Bronchial epithelial cell (primary cell): ENCODE measurements around the gene FADS6. TPM values are rescaled to one million over a fixed set of nuclear protein-coding genes. Genes with fewer than 3 reads are reported as not detected.
A peak's percentile ranks its signal among the peaks of the same experiment; 100 is the strongest.
"Not testable (repeated sequence)": the region's sequence is repeated elsewhere in the genome, so short reads cannot be mapped to it uniquely, and the experiment has no call there.

Experiments used
- DNase-seq: peaks from one replicate; pipeline ENCODE4 v3.0.0-alpha.2; 2010; ENCODE audit warnings: low read depth
- FAIRE-seq: peaks from 2 replicates; lab custom pipeline; 2011; peaks lifted over from hg19 to GRCh38; lab: Jason Lieb, UNC
- H3K27me3 ChIP-seq: 2 replicates; pipeline ENCODE4 v1.5.1; 2011; ENCODE audit warnings: low read length; ENCODE audit not compliant: control insufficient read depth, insufficient read depth
- H3K36me3 ChIP-seq: 2 replicates; pipeline ENCODE4 v1.5.1; 2011; ENCODE audit warnings: low read length; ENCODE audit not compliant: control insufficient read depth, insufficient read depth
- H3K4me3 ChIP-seq: 2 replicates; pipeline ENCODE4 v1.5.1; 2011; ENCODE audit warnings: mild to moderate bottlenecking, low read depth, low read length, control low read depth
- CTCF ChIP-seq: IDR thresholded peaks from 2 replicates; pipeline ENCODE4 v1.5.1; 2011; ENCODE audit warnings: mild to moderate bottlenecking, moderate library complexity, low read length, control low read depth, inconsistent platforms; ENCODE audit not compliant: insufficient read depth, severe bottlenecking
- total RNA-seq: library from RNA; depleted of rRNA; stranded (reverse); fragments of >200 nt; gene quantifications from 2 replicates; pipeline ENCODE4 v1.2.1, GENCODE V29; 2014

FADS6 gene
- total RNA-seq, 1 donor from 2014 or later: not detected

- Histone ChIP-seq H3K36me3 (peaks cover 1% of the 10 kb centered on the region), H3K4me3 (peak overlapping the region; percentile 85), H3K27me3 (no peaks in the 10 kb centered on the region)
- TF ChIP-seq CTCF: no peak
- FAIRE-seq: no peak
- DNase-seq: no peak
Measured at GRCh38 chr17:74873874-74874614, 19.4 kb downstream of the FADS6 start.

GRCh38 chr17:74873037-74873873, 20.2 kb downstream of the FADS6 start:
- DNase-seq (peak; percentile 97), FAIRE-seq (no peak)
- Histone ChIP-seq H3K4me3 (peak overlapping the region; percentile 85), H3K27me3 (no peaks in the 10 kb centered on the region), H3K36me3 (peaks cover 1% of the 10 kb centered on the region)
- TF ChIP-seq CTCF: no peak

- Histone ChIP-seq H3K36me3 (peaks cover 1% of the 10 kb centered on the region), H3K27me3 (no peaks in the 10 kb centered on the region), H3K4me3 (peak within 1 kb of the TSS; percentile 85)
- no peak for DNase-seq
- TF ChIP-seq CTCF: no peak
- FAIRE-seq: no peak
Measured at GRCh38 chr17:74872313-74873036, 21.0 kb downstream of the FADS6 start, which contains the start of gene FDXR. FDXR (minus strand) TSS chr17:74872994; CDS start chr17:74872944, 50 bp downstream.

GRCh38 chr17:74871356-74872076, 21.9 kb downstream of the FADS6 start:
- Histone ChIP-seq H3K4me3 (no peak overlapping the region), H3K36me3 (peaks cover 2% of the 10 kb centered on the region), H3K27me3 (no peaks in the 10 kb centered on the region)
- DNase-seq: no peak
- no peak for TF ChIP-seq CTCF
- FAIRE-seq: no peak

GRCh38 chr17:74870512-74870911, 22.9 kb downstream of the FADS6 start:
- TF ChIP-seq CTCF: no peak
- DNase-seq (peak; percentile 22), FAIRE-seq (no peak)
- Histone ChIP-seq H3K4me3 (no peak overlapping the region), H3K27me3 (no peaks in the 10 kb centered on the region), H3K36me3 (peaks cover 3% of the 10 kb centered on the region)

GRCh38 chr17:74870028-74870427, 23.4 kb downstream of the FADS6 start:
- not testable (repeated sequence) for H3K4me3 ChIP-seq, FAIRE-seq, H3K36me3 ChIP-seq, H3K27me3 ChIP-seq, DNase-seq
